ENCODE measurements around the gene INPP5E.

The INPP5E gene

GRCh38 chr9:136481558-136481957, 41.9 kb upstream of the INPP5E start:
- H3K36me3 ChIP-seq (ENCODE audit: control insufficient read depth in 4 of 4, insufficient read depth in 4 of 4, low read length in 3 of 4): peaks cover 6 to 28% (median 19%) of the 10 kb centered on the region in 4 experiments
- ChIA-PET CTCF (no interaction called here), POLR2A (no interaction called here)

GRCh38 chr9:136476369-136477150, 36.9 kb upstream of the INPP5E start:
- Histone ChIP-seq H3K4me3 (ENCODE audit: control insufficient read depth in 1 of 7, extremely low read depth in 1 of 7, insufficient read depth in 4 of 7, low read depth in 2 of 7, low read length in 6 of 7) (no peak overlapping the region), H3K36me3 (ENCODE audit: control insufficient read depth in 4 of 4, insufficient read depth in 4 of 4, low read length in 3 of 4) (peaks cover 11 to 78% (median 61%) of the 10 kb centered on the region in 4 experiments), H3K27ac (ENCODE audit: insufficient read depth in 1 of 2, low read depth in 1 of 2, low read length in 2 of 2, poor library complexity in 1 of 2, severe bottlenecking in 2 of 2) (no peak overlapping the region), H3K4me1 (ENCODE audit: control extremely low read depth in 1 of 4, control insufficient read depth in 4 of 4, insufficient read depth in 4 of 4, low read length in 3 of 4) (peaks cover under 1 to 4% (median 4%) of the 10 kb centered on the region in 4 experiments), H3K9me3 (ENCODE audit: control extremely low read depth in 1 of 5, control insufficient read depth in 4 of 5, insufficient read depth in 2 of 5, low read depth in 1 of 5, low read length in 4 of 5) (no peaks in the 10 kb centered on the region), H3K27me3 (replicated peaks in 2 of 5; ENCODE audit: control insufficient read depth in 4 of 5, insufficient read depth in 5 of 5, low read length in 4 of 5) (no peaks in the 10 kb centered on the region)
- 96% methylated on average over 20 of the region's 25 CpGs for WGBS (ENCODE audit: insufficient coverage)
- POLR2A ChIA-PET: no interaction called here
- no peak for DNase-seq
- CTCF ChIA-PET: no interaction called here

More at GRCh38 chr9:136481558-136481957, 41.9 kb upstream of the INPP5E start:
- H3K4me1 ChIP-seq (ENCODE audit: control extremely low read depth in 1 of 4, control insufficient read depth in 4 of 4, insufficient read depth in 4 of 4, low read length in 3 of 4): peaks cover 7 to 42% (median 30%) of the 10 kb centered on the region in 4 experiments
- no peak for DNase-seq
- H3K9me3 ChIP-seq (ENCODE audit: control extremely low read depth in 1 of 5, control insufficient read depth in 4 of 5, insufficient read depth in 2 of 5, low read depth in 1 of 5, low read length in 4 of 5): no peaks in the 10 kb centered on the region
- WGBS (ENCODE audit: insufficient coverage): no CpG with 5 or more reads among the region's 5 CpGs
- H3K4me3 ChIP-seq (ENCODE audit: control insufficient read depth in 1 of 7, extremely low read depth in 1 of 7, insufficient read depth in 4 of 7, low read depth in 2 of 7, low read length in 6 of 7): peak overlapping the region in 6 of 7 experiments; percentile 81 to 92 (median 90)
- peak overlapping the region in 1 of 2 experiments; percentile 96 for H3K27ac ChIP-seq (ENCODE audit: insufficient read depth in 1 of 2, low read depth in 1 of 2, low read length in 2 of 2, poor library complexity in 1 of 2, severe bottlenecking in 2 of 2)
- no peaks in the 10 kb centered on the region for H3K27me3 ChIP-seq (replicated peaks in 2 of 5; ENCODE audit: control insufficient read depth in 4 of 5, insufficient read depth in 5 of 5, low read length in 4 of 5)

DNA sequence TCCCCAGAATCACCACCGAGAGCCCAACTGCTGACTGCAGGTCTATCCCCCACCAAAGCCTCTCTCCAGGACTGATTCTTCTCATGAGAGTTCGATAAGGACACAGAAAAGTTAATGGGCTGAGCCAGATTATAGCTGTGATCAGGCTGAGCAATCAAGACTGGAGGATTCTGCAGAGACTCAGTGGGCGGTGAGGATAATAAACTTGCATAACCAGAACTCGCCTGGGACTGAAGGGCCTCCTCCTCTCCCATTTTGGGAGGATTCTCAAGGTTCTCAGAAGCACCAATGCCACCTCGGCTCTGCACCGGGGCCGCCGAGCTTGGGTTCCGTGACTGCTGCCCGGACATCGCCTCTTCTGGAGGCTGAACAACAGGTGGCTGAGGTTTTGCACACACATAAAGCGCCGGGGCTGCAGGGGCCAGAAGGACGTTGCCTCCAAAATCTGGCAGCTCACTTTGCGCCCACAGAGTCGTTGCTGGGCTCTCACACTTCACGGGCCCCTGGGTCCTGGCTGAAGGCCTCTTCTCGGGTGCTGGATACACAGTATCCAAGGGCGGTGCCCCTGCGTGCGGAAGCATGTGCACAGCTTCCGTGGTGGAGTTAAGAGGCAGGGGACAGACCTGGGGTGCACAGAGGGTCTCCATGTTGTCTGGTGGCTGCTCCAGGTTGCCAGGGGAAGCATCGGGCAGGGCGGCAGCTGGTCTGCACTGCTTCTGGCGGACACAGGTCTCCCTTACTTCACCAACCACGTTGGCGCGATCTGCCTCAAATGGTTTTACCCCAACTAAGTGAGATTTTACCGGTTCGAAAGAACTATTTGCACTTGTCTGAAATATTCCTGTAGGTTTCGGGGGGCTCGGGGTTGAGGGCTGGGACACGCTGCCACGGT, 35.6 kb upstream of the INPP5E start:
- ChIA-PET POLR2A (no interaction called here), CTCF (interaction anchor here (1.1 to 1.5 kb wide), 2 partner anchors 17 to 29 kb away, joined by 3 to 4 read pairs; no protein-coding TSS in a partner anchor)
- Histone ChIP-seq H3K9me3 (ENCODE audit: control extremely low read depth in 1 of 5, control insufficient read depth in 4 of 5, insufficient read depth in 2 of 5, low read depth in 1 of 5, low read length in 4 of 5) (no peaks in the 10 kb centered on the region), H3K4me3 (ENCODE audit: control insufficient read depth in 1 of 7, extremely low read depth in 1 of 7, insufficient read depth in 4 of 7, low read depth in 2 of 7, low read length in 6 of 7) (no peak overlapping the region), H3K4me1 (ENCODE audit: control extremely low read depth in 1 of 4, control insufficient read depth in 4 of 4, insufficient read depth in 4 of 4, low read length in 3 of 4) (no peaks in the 10 kb centered on the region), H3K27me3 (replicated peaks in 2 of 5; ENCODE audit: control insufficient read depth in 4 of 5, insufficient read depth in 5 of 5, low read length in 4 of 5) (no peaks in the 10 kb centered on the region), H3K36me3 (ENCODE audit: control insufficient read depth in 4 of 4, insufficient read depth in 4 of 4, low read length in 3 of 4) (peaks cover 11 to 89% (median 73%) of the 10 kb centered on the region in 4 experiments), H3K27ac (ENCODE audit: insufficient read depth in 1 of 2, low read depth in 1 of 2, low read length in 2 of 2, poor library complexity in 1 of 2, severe bottlenecking in 2 of 2) (no peak overlapping the region)
- no peak for DNase-seq
- WGBS (ENCODE audit: insufficient coverage): 97% methylated on average over 33 of the region's 34 CpGs

- Histone ChIP-seq H3K4me1 (ENCODE audit: control extremely low read depth in 1 of 4, control insufficient read depth in 4 of 4, insufficient read depth in 4 of 4, low read length in 3 of 4) (no peaks in the 10 kb centered on the region), H3K4me3 (ENCODE audit: control insufficient read depth in 1 of 7, extremely low read depth in 1 of 7, insufficient read depth in 4 of 7, low read depth in 2 of 7, low read length in 6 of 7) (no peak overlapping the region), H3K9me3 (ENCODE audit: control extremely low read depth in 1 of 5, control insufficient read depth in 4 of 5, insufficient read depth in 2 of 5, low read depth in 1 of 5, low read length in 4 of 5) (no peaks in the 10 kb centered on the region), H3K36me3 (ENCODE audit: control insufficient read depth in 4 of 4, insufficient read depth in 4 of 4, low read length in 3 of 4) (peaks cover 11 to 96% (median 79%) of the 10 kb centered on the region in 4 experiments), H3K27ac (ENCODE audit: insufficient read depth in 1 of 2, low read depth in 1 of 2, low read length in 2 of 2, poor library complexity in 1 of 2, severe bottlenecking in 2 of 2) (no peak overlapping the region), H3K27me3 (replicated peaks in 2 of 5; ENCODE audit: control insufficient read depth in 4 of 5, insufficient read depth in 5 of 5, low read length in 4 of 5) (no peaks in the 10 kb centered on the region)
- no peak for DNase-seq
- CTCF ChIA-PET: interaction anchor here (1.5 kb wide), 1 partner anchor 28 kb away, joined by 3 read pairs; no protein-coding TSS in a partner anchor
- WGBS (ENCODE audit: insufficient coverage): 95% methylated on average over 27 of the region's 27 CpGs
- POLR2A ChIA-PET: interaction anchor here (0.6 kb wide), 1 partner anchor 29 kb away, joined by 3 read pairs; no protein-coding TSS in a partner anchor
Observed at GRCh38 chr9:136474021-136474640, 34.5 kb upstream of the INPP5E start.

DNA sequence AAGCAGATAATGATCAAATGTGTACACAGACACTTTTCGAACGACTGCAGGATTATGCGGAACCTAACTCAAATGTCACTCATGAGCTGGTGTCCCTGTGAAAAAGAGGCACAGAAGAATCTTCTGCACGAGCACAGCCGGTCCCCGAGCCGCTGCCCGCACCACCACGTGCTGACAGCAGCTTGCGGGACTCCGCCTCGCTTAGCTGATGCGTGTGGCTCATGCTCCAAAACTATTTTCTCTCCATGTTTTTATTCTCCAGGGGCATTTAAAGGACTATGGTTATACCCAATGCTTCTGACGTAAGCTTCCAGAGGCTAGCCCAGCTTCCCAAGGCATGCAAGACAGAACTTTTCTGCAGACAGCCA, 33.7 kb upstream of the INPP5E start:
- POLR2A ChIA-PET: no interaction called here
- Histone ChIP-seq H3K4me3 (ENCODE audit: control insufficient read depth in 1 of 7, extremely low read depth in 1 of 7, insufficient read depth in 4 of 7, low read depth in 2 of 7, low read length in 6 of 7) (no peak overlapping the region), H3K36me3 (ENCODE audit: control insufficient read depth in 4 of 4, insufficient read depth in 4 of 4, low read length in 3 of 4) (peaks cover 12 to 98% (median 80%) of the 10 kb centered on the region in 4 experiments), H3K27me3 (replicated peaks in 2 of 5; ENCODE audit: control insufficient read depth in 4 of 5, insufficient read depth in 5 of 5, low read length in 4 of 5) (no peaks in the 10 kb centered on the region), H3K9me3 (ENCODE audit: control extremely low read depth in 1 of 5, control insufficient read depth in 4 of 5, insufficient read depth in 2 of 5, low read depth in 1 of 5, low read length in 4 of 5) (no peaks in the 10 kb centered on the region), H3K27ac (ENCODE audit: insufficient read depth in 1 of 2, low read depth in 1 of 2, low read length in 2 of 2, poor library complexity in 1 of 2, severe bottlenecking in 2 of 2) (no peak overlapping the region), H3K4me1 (ENCODE audit: control extremely low read depth in 1 of 4, control insufficient read depth in 4 of 4, insufficient read depth in 4 of 4, low read length in 3 of 4) (no peaks in the 10 kb centered on the region)
- 96% methylated on average over 14 of the region's 14 CpGs for WGBS (ENCODE audit: insufficient coverage)
- CTCF ChIA-PET: no interaction called here
- DNase-seq: no peak

DNA sequence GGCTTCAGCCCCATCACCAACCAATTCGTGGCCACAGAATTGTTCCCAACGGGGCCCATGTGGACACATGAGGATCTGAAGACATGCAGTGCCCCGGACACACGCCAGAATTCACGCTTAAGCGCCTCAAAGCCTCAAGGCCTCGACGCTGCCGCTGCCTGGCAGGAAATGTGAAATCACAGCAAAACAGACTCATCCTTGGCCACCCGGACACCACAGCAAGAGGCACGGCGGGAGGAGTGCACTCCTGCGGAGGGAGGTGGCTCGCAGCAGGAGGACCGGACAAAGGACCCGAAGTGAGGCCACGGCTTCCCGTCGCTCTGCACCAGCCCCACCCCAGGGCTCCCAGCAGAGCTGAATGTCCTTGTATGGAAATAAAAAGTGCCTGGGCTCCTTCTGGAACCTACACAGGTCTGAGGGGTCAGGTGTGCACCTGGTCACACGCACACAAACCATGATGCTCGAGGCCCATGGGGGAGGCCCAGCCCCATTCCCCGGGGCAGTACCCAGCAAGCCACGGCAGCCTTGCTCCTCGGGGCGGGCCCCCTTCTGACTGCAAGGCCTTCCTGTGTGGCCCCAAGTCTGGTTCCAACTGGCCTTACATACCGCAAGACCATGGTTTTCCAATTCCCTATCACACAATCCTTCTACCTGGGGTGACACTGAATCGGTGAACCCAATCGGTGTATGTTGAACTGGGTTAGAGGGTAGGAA, 33.2 kb upstream of the INPP5E start:
- Histone ChIP-seq H3K9me3 (ENCODE audit: control extremely low read depth in 1 of 5, control insufficient read depth in 4 of 5, insufficient read depth in 2 of 5, low read depth in 1 of 5, low read length in 4 of 5) (no peaks in the 10 kb centered on the region), H3K4me3 (ENCODE audit: control insufficient read depth in 1 of 7, extremely low read depth in 1 of 7, insufficient read depth in 4 of 7, low read depth in 2 of 7, low read length in 6 of 7) (no peak overlapping the region), H3K27ac (ENCODE audit: insufficient read depth in 1 of 2, low read depth in 1 of 2, low read length in 2 of 2, poor library complexity in 1 of 2, severe bottlenecking in 2 of 2) (no peak overlapping the region), H3K4me1 (ENCODE audit: control extremely low read depth in 1 of 4, control insufficient read depth in 4 of 4, insufficient read depth in 4 of 4, low read length in 3 of 4) (no peaks in the 10 kb centered on the region), H3K27me3 (replicated peaks in 2 of 5; ENCODE audit: control insufficient read depth in 4 of 5, insufficient read depth in 5 of 5, low read length in 4 of 5) (no peaks in the 10 kb centered on the region), H3K36me3 (ENCODE audit: control insufficient read depth in 4 of 4, insufficient read depth in 4 of 4, low read length in 3 of 4) (peaks cover 13 to 100% (median 80%) of the 10 kb centered on the region in 4 experiments)
- ChIA-PET CTCF (interaction anchor here (1.0 to 1.2 kb wide), 2 partner anchors 10 to 28 kb away, joined by 3 to 4 read pairs; no protein-coding TSS in a partner anchor), POLR2A (no interaction called here)
- DNase-seq: no peak
- 91% methylated on average over 23 of the region's 28 CpGs for WGBS (ENCODE audit: insufficient coverage)

Measured in common myeloid progenitor, CD34-positive (primary cell).